ENCODE results near the gene PRRT2.

DNA sequence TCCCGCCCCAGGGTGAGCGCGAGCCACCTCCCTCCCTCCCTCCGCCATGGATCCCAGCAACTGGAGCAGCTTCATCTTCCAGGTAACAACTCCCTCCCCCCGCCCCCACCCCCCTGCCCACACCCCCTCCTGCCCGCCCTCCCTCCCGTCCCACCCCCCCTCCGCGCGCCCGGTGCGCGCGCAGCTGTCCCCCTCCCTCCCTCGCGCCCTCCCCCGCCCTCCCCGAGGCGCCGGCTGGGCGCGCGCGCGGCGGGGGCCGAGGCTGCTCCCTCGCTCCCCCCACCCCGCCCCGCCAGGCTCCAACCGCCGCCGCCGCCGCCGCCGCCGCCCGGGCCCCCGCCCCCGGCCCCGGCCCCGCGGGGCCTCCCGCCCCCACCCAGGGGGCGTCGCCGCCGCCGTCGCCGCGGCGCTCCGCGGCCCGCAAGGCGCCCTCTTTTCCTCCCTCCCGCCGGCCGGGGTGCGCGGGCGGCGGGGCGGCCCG is 5.9 kb upstream of the PRRT2 start, which contains the start of gene MAZ:
- TF ChIP-seq, protein P1, sequence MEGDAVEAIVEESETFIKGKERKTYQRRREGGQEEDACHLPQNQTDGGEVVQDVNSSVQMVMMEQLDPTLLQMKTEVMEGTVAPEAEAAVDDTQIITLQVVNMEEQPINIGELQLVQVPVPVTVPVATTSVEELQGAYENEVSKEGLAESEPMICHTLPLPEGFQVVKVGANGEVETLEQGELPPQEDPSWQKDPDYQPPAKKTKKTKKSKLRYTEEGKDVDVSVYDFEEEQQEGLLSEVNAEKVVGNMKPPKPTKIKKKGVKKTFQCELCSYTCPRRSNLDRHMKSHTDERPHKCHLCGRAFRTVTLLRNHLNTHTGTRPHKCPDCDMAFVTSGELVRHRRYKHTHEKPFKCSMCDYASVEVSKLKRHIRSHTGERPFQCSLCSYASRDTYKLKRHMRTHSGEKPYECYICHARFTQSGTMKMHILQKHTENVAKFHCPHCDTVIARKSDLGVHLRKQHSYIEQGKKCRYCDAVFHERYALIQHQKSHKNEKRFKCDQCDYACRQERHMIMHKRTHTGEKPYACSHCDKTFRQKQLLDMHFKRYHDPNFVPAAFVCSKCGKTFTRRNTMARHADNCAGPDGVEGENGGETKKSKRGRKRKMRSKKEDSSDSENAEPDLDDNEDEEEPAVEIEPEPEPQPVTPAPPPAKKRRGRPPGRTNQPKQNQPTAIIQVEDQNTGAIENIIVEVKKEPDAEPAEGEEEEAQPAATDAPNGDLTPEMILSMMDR (IDR thresholded peaks at IDR 0.05), result no peak
- TF ChIP-seq POLR2A (IDR thresholded peaks at IDR 0.05), result no peak
- no peak for TF ChIP-seq POLR2AphosphoS5 (IDR thresholded peaks at IDR 0.05)

All from upper lobe of left lung (tissue), 4 donors.